ENCODE results near the gene VIM. TPM values are rescaled to one million over a fixed set of nuclear protein-coding genes. Genes with fewer than 3 reads are reported as not detected.

The VIM gene
- total RNA-seq, 2 experiments from 2014 or later = 0.88 to 3.4 TPM

DNA sequence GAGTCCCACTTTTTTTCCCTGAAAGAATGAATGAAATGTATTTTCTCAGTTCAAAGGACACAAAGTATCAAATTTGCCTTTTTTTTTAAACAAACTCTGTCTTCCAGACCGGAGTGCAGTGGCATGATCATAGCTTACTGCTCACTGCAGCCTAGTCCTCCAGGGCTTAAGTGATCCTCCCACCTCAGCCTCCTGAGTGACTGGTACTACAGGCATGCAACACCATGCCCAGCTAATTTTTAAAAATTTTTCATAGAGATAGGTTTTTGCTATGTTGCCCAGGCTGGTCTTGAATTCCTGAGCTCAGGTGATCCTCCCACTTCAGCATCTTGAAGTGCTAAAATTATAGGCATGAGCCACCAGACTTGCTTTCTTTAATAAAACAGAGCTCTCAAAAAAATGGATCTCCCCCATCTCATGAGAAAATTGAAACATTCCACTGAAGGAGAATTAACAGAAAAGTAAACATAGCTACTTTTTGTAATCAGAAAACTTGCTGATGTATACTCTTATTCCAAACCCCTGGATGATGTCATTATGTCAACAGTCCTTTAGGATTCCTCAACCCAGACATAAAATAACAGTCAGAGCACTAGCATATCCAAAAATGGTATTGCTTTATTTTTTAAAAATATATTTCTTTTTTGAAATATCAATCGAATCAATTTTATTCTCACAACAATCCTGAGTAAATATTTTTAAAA lies 14.2 kb upstream of the VIM start:
- no peaks in the 10 kb centered on the region for H3K9me2 ChIP-seq (ENCODE audit: insufficient read depth, low read length)
- no peak overlapping the region for H3K4me2 ChIP-seq (ENCODE audit: low read length)
- DNase-seq (ENCODE audit: low spot score) = no peak
- H3K27ac ChIP-seq (ENCODE audit: low read depth, low read length, poor library complexity, severe bottlenecking) = no peak overlapping the region
- intact Hi-C loops (cut with micrococcal nuclease; ENCODE audit: unreplicated experiment) = no loop called here
- TF ChIP-seq EZH2phosphoT487 (IDR thresholded peaks at IDR 0.05; ENCODE audit: borderline replicate concordance, low read depth, low read length) = no peak
- no peak for TF ChIP-seq CTCF (conservative IDR thresholded peaks at IDR 0.05; ENCODE audit: low read length)
- POLR2A ChIA-PET = interaction anchor here (0.7 kb wide), 1 partner anchor 8 kb away, joined by 3 read pairs; no protein-coding TSS in a partner anchor
- no peaks in the 10 kb centered on the region for H3K9me3 ChIP-seq (ENCODE audit: low read length)
- CTCF ChIA-PET (ENCODE audit: unreplicated experiment) = no interaction called here
- no peaks in the 10 kb centered on the region for H3K4me1 ChIP-seq (ENCODE audit: insufficient read depth, low read length, poor library complexity, severe bottlenecking)
- no peak overlapping the region for H2AFZ ChIP-seq (ENCODE audit: low read length)
- H3K4me3 ChIP-seq (ENCODE audit: low read depth, low read length, poor library complexity, severe bottlenecking) = no peak overlapping the region
- no peaks in the 10 kb centered on the region for H3K79me2 ChIP-seq (ENCODE audit: insufficient read depth, low read depth, low read length)
- no peaks in the 10 kb centered on the region for H4K20me1 ChIP-seq (ENCODE audit: insufficient read depth, low read length)
- no peaks in the 10 kb centered on the region for H3K36me3 ChIP-seq (ENCODE audit: insufficient read depth, low read length)
- BruUV-seq (replicated peaks) = no TSS peak

GRCh38 chr10:17214526-17214925 lies 13.5 kb upstream of the VIM start:
- TF ChIP-seq CTCF (conservative IDR thresholded peaks at IDR 0.05; ENCODE audit: low read length) = no peak
- no peak overlapping the region for H3K4me2 ChIP-seq (ENCODE audit: low read length)
- no TSS peak for BruUV-seq (replicated peaks)

DNA sequence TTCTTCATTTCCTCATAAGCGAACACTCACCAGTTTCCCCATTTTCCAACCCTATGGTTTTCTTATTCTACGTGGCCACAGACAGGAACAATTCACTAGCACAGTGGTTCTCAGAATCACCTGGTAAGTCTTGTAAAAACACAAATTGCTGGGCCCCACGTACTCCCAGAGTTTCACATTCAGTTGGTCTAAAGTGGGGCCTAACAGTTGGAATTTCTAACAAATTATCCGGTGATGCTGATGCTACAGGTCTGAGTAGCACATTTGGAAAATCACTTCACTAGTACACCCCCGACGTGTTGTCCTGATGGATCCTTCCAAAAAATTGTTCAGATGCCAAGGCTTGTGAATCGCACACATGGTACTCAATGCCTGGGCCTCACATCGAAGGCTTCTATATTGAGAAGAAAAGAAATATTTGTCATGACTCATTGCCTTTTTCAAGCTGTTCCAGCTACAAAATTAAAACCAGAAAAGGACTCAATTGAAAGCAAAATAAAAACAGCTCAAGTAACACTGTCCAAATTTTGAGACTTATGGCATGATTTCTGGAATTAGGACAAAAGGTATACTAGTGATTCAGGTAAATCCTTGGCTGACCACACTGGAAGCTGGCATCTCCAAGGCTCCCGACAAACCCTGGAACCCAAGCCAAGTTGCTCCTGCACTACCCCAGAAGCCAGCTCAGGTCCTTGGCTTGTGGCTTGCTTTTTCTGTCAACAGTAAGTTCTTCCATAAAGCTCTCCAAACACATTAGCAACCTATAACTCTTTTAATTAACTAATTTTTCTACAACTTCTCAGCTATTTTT lies 12.9 kb upstream of the VIM start:
- ChIA-PET CTCF (ENCODE audit: unreplicated experiment) (no interaction called here), POLR2A (interaction anchor here (0.5 to 0.6 kb wide), 2 partner anchors 421 to 739 kb away, joined by 3 read pairs; no protein-coding TSS in a partner anchor)
- H3K4me2 ChIP-seq (ENCODE audit: low read length) = no peak overlapping the region
- no peaks in the 10 kb centered on the region for H3K36me3 ChIP-seq (ENCODE audit: insufficient read depth, low read length)
- no peak overlapping the region for H2AFZ ChIP-seq (ENCODE audit: low read length)
- no peaks in the 10 kb centered on the region for H3K79me2 ChIP-seq (ENCODE audit: insufficient read depth, low read depth, low read length)
- intact Hi-C loops (cut with micrococcal nuclease; ENCODE audit: unreplicated experiment) = no loop called here
- TF ChIP-seq EZH2phosphoT487 (IDR thresholded peaks at IDR 0.05; ENCODE audit: borderline replicate concordance, low read depth, low read length) = no peak
- no peak for TF ChIP-seq CTCF (conservative IDR thresholded peaks at IDR 0.05; ENCODE audit: low read length)
- H3K4me1 ChIP-seq (ENCODE audit: insufficient read depth, low read length, poor library complexity, severe bottlenecking) = no peaks in the 10 kb centered on the region
- no peaks in the 10 kb centered on the region for H3K9me3 ChIP-seq (ENCODE audit: low read length)
- H3K27ac ChIP-seq (ENCODE audit: low read depth, low read length, poor library complexity, severe bottlenecking) = no peak overlapping the region
- BruUV-seq (replicated peaks) = no TSS peak
- DNase-seq (ENCODE audit: low spot score) = no peak
- no peaks in the 10 kb centered on the region for H4K20me1 ChIP-seq (ENCODE audit: insufficient read depth, low read length)
- H3K9me2 ChIP-seq (ENCODE audit: insufficient read depth, low read length) = no peaks in the 10 kb centered on the region
- no peak overlapping the region for H3K4me3 ChIP-seq (ENCODE audit: low read depth, low read length, poor library complexity, severe bottlenecking)

More at GRCh38 chr10:17214526-17214925, 13.5 kb upstream of the VIM start:
- POLR2A ChIA-PET = no interaction called here
- Histone ChIP-seq H3K9me3 (ENCODE audit: low read length) (no peaks in the 10 kb centered on the region), H3K36me3 (ENCODE audit: insufficient read depth, low read length) (no peaks in the 10 kb centered on the region), H3K79me2 (ENCODE audit: insufficient read depth, low read depth, low read length) (no peaks in the 10 kb centered on the region), H4K20me1 (ENCODE audit: insufficient read depth, low read length) (no peaks in the 10 kb centered on the region), H3K9me2 (ENCODE audit: insufficient read depth, low read length) (no peaks in the 10 kb centered on the region), H3K27ac (ENCODE audit: low read depth, low read length, poor library complexity, severe bottlenecking) (no peak overlapping the region), H3K4me3 (ENCODE audit: low read depth, low read length, poor library complexity, severe bottlenecking) (no peak overlapping the region), H3K4me1 (ENCODE audit: insufficient read depth, low read length, poor library complexity, severe bottlenecking) (no peaks in the 10 kb centered on the region), H2AFZ (ENCODE audit: low read length) (no peak overlapping the region)
- CTCF ChIA-PET (ENCODE audit: unreplicated experiment) = no interaction called here
- no peak for DNase-seq (ENCODE audit: low spot score)
- intact Hi-C loops (cut with micrococcal nuclease; ENCODE audit: unreplicated experiment) = no loop called here
